Measurements from ENCODE around the gene PACRG. TPM values are rescaled to one million over a fixed set of nuclear protein-coding genes. Genes with fewer than 3 reads are reported as not detected.

The PACRG gene
- total RNA-seq, 1 experiment from 2014 or later, result 0.44 TPM

DNA sequence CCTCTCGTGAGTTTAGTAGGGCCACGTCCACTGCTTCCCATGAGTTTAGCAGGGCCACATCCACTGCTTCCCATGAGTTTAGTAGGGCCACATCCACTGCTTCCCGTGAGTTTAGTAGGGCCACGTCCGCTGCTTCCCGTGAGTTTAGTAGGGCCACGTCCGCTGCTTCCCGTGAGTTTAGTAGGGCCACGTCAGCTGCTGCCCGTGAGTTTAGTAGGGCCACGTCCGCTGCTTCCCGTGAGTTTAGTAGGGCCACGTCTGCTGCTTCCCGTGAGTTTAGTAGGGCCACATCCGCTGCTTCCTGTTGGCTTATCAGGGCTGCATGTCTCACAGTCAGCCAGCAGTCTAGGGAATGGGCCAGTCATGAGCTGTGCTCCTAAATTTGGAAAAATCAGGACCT, 573.1 kb downstream of the PACRG start (continued):
- TF ChIP-seq, protein P1, sequence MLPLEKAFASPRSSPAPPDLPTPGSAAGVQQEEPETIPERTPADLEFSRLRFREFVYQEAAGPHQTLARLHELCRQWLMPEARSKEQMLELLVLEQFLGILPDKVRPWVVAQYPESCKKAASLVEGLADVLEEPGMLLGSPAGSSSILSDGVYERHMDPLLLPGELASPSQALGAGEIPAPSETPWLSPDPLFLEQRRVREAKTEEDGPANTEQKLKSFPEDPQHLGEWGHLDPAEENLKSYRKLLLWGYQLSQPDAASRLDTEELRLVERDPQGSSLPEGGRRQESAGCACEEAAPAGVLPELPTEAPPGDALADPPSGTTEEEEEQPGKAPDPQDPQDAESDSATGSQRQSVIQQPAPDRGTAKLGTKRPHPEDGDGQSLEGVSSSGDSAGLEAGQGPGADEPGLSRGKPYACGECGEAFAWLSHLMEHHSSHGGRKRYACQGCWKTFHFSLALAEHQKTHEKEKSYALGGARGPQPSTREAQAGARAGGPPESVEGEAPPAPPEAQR (CRISPR knock-in tag; IDR thresholded peaks at IDR 0.05), result no peak

DNA sequence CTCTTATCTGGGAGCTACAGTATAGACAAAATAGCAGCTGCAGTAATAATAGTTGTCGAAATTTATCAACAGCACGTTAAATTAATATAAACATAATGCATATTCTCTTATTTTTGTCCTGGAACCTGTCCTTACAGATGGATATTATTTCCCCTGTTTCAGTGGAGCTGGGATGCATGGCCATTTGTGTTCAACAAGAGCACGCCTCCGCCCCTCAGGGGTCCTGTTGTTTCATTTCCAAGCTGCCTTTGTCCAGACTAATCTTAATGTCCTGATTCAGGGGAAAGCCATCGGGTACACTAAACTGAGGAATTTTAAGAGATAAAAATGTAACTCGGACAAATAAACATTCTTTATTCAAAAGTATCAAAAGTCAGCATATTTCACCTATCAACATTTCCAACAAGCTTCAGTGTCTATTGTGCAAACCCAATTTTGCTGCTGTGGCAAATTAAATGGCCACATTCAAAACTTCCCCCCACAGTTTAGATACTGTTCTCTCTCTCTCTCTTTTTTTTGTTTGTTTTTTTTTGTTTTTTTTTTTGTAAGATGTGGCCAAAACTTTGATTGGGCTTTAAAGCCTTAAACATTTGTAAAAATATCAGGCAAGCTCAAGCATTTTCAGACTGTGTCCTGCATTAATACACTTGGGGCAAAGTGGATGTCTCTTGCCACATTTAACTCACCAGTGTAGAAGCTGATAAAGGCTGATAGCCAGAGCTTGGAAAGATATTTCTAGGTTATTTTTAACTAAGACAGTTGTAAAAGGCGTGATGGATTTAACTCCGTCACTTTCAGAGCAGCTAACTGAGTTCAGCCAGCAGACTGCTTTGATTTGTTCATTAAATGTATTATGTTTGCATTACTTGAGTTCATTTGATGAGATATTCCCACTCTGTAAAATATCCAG, 574.2 kb downstream of the PACRG start:
- CTCF ChIA-PET, result interaction anchor here (1.6 kb wide), 1 partner anchor 41 kb away, joined by 4 read pairs; no protein-coding TSS in a partner anchor

DNA sequence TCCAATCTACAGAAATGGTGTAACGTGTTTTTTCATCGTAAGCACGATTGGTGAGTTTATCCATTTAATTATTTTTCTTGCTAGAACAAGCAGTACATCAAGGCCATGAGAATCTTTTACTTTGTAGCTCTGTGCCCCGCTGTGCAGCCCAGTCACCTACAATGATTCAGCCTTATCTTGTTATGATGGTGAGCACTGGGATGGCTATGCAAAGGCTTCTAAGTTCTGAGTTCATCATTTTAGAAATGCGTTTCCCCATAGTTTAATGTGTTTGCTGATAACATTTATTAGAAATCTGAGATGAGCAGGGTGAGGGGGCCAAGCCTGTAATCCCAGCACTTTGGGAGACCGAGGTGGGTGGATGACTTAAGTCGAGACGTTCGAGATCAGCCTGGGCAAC, 575.0 kb downstream of the PACRG start:
- no peaks in the 10 kb centered on the region for H3K27me3 Mint-ChIP-seq (ENCODE audit: low read depth)
- DNase-seq (ENCODE audit: low spot score) (no peak), ATAC-seq (no peak)
- H3K4me3 Mint-ChIP-seq, result no peak overlapping the region
- ChIA-PET POLR2A (no interaction called here), CTCF (interaction anchor here (1.6 kb wide), 1 partner anchor 42 kb away, joined by 4 read pairs; no protein-coding TSS in a partner anchor)
- H3K36me3 Mint-ChIP-seq, result no peaks in the 10 kb centered on the region
- H3K27ac Mint-ChIP-seq, result no peak overlapping the region
- H3K9me3 Mint-ChIP-seq, result no peaks in the 10 kb centered on the region
- peaks cover 6% of the 10 kb centered on the region for H3K4me1 Mint-ChIP-seq
- TF ChIP-seq, protein P2, sequence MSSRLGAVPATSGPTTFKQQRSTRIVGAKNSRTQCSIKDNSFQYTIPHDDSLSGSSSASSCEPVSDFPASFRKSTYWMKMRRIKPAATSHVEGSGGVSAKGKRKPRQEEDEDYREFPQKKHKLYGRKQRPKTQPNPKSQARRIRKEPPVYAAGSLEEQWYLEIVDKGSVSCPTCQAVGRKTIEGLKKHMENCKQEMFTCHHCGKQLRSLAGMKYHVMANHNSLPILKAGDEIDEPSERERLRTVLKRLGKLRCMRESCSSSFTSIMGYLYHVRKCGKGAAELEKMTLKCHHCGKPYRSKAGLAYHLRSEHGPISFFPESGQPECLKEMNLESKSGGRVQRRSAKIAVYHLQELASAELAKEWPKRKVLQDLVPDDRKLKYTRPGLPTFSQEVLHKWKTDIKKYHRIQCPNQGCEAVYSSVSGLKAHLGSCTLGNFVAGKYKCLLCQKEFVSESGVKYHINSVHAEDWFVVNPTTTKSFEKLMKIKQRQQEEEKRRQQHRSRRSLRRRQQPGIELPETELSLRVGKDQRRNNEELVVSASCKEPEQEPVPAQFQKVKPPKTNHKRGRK (CRISPR knock-in tag; IDR thresholded peaks at IDR 0.05; ENCODE audit: borderline replicate concordance), result no peak
- TF ChIP-seq, protein P3, sequence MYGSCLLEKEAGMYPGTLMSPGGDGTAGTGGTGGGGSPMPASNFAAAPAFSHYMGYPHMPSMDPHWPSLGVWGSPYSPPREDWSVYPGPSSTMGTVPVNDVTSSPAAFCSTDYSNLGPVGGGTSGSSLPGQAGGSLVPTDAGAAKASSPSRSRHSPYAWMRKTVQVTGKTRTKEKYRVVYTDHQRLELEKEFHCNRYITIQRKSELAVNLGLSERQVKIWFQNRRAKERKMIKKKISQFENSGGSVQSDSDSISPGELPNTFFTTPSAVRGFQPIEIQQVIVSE (CRISPR knock-in tag; IDR thresholded peaks at IDR 0.05; ENCODE audit: borderline replicate concordance), result no peak
- TF ChIP-seq, protein P4, sequence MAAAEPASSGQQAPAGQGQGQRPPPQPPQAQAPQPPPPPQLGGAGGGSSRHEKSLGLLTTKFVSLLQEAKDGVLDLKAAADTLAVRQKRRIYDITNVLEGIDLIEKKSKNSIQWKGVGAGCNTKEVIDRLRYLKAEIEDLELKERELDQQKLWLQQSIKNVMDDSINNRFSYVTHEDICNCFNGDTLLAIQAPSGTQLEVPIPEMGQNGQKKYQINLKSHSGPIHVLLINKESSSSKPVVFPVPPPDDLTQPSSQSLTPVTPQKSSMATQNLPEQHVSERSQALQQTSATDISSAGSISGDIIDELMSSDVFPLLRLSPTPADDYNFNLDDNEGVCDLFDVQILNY (CRISPR knock-in tag; IDR thresholded peaks at IDR 0.05), result no peak
- no peak for TF ChIP-seq TEAD1 (CRISPR knock-in tag; IDR thresholded peaks at IDR 0.05)
- TF ChIP-seq, protein P5, sequence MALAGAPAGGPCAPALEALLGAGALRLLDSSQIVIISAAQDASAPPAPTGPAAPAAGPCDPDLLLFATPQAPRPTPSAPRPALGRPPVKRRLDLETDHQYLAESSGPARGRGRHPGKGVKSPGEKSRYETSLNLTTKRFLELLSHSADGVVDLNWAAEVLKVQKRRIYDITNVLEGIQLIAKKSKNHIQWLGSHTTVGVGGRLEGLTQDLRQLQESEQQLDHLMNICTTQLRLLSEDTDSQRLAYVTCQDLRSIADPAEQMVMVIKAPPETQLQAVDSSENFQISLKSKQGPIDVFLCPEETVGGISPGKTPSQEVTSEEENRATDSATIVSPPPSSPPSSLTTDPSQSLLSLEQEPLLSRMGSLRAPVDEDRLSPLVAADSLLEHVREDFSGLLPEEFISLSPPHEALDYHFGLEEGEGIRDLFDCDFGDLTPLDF (CRISPR knock-in tag; IDR thresholded peaks at IDR 0.05), result no peak

More for the DNA sequence above, 574.2 kb downstream of the PACRG start:
- Mint-ChIP-seq H3K4me1 (peaks cover 6% of the 10 kb centered on the region), H3K36me3 (no peaks in the 10 kb centered on the region), H3K27ac (no peak overlapping the region), H3K9me3 (no peaks in the 10 kb centered on the region), H3K27me3 (ENCODE audit: low read depth) (no peaks in the 10 kb centered on the region), H3K4me3 (no peak overlapping the region)
- TF ChIP-seq, protein P6, sequence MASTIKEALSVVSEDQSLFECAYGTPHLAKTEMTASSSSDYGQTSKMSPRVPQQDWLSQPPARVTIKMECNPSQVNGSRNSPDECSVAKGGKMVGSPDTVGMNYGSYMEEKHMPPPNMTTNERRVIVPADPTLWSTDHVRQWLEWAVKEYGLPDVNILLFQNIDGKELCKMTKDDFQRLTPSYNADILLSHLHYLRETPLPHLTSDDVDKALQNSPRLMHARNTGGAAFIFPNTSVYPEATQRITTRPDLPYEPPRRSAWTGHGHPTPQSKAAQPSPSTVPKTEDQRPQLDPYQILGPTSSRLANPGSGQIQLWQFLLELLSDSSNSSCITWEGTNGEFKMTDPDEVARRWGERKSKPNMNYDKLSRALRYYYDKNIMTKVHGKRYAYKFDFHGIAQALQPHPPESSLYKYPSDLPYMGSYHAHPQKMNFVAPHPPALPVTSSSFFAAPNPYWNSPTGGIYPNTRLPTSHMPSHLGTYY (CRISPR knock-in tag; IDR thresholded peaks at IDR 0.05), result no peak
- TF ChIP-seq ZBTB21 (CRISPR knock-in tag; IDR thresholded peaks at IDR 0.05; ENCODE audit: borderline replicate concordance) (no peak), NR1H2 (CRISPR knock-in tag; IDR thresholded peaks at IDR 0.05) (no peak)
- POLR2A ChIA-PET, result no interaction called here
- ATAC-seq, result no peak
- DNase-seq (ENCODE audit: low spot score), result no peak

DNA sequence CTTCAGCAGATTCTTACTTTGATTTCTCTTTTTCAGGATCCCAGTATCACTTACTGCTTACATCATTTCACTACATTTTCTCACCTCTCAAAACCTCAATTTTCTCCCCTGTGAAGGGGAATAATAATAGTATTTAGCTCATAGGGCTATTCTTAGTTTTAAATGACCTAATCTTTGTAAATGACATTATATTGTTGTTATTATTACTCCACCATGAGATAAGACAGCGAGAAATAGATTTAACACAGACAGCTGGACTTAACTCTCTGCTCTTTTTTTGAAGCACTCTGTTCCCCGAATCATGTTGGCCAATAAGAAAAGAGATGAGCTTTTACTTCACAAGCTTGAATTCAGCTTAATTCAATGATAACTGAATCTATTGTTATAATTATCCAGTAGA, 578.2 kb downstream of the PACRG start:
- H3K4me1 Mint-ChIP-seq, result peaks cover 6% of the 10 kb centered on the region

More for the DNA sequence above, 578.2 kb downstream of the PACRG start:
- Mint-ChIP-seq H3K4me3 (no peak overlapping the region), H3K27me3 (ENCODE audit: low read depth) (no peaks in the 10 kb centered on the region), H3K36me3 (no peaks in the 10 kb centered on the region), H3K27ac (no peak overlapping the region), H3K9me3 (no peaks in the 10 kb centered on the region)
- ATAC-seq (no peak), DNase-seq (ENCODE audit: low spot score) (no peak)
- ChIA-PET POLR2A (no interaction called here), CTCF (no interaction called here)
- TF ChIP-seq, protein P1 (CRISPR knock-in tag; IDR thresholded peaks at IDR 0.05), result no peak
- no peak for TF ChIP-seq NR1H2 (CRISPR knock-in tag; IDR thresholded peaks at IDR 0.05)
- no peak for TF ChIP-seq ZBTB21 (CRISPR knock-in tag; IDR thresholded peaks at IDR 0.05; ENCODE audit: borderline replicate concordance)
